ENCODE measurements around the gene SRGAP3.

GRCh38 chr3:9074079-9074478 lies 175.4 kb downstream of the SRGAP3 start:
- TF ChIP-seq CTCF (IDR thresholded peaks at IDR 0.05) (no peak), POLR2A (IDR thresholded peaks at IDR 0.05) (no peak)

All from body of pancreas (tissue), 4 donors.